OCI-LY7 (cell line): ENCODE data around the gene PCBP3. TPM values are rescaled to one million over a fixed set of nuclear protein-coding genes. Genes with fewer than 3 reads are reported as not detected.

Experiments
- BruUV-seq: library from RNA; stranded (reverse); fragments of 400-500 nt; replicated peaks from 2 replicates; lab custom pipeline; 2021; lab: Mats Ljungman, UMichigan
- CTCF ChIA-PET: fragments of 300-600 bp; sonication (Branson Sonifier 250); formaldehyde crosslinking; loops from one replicate; lab custom pipeline; 2022; ENCODE audit warnings: antibody characterized with exemption; ENCODE audit not compliant: unreplicated experiment; lab: Charles Lee
- POLR2A ChIA-PET: fragments of 300-600 bp; sonication (Branson Sonifier 250); formaldehyde crosslinking; loops from one replicate; lab custom pipeline; 2022; ENCODE audit warnings: antibody characterized with exemption; lab: Charles Lee
- DNase-seq: peaks from one replicate; pipeline ENCODE4 v3.0.0-alpha.2; 2015; ENCODE audit warnings: low spot score
- H2AFZ ChIP-seq: fragments of 200-600 bp; sonication (generic), shearing (Covaris generic); 2 replicates; pipeline ENCODE4 v1.6.1; 2014; ENCODE audit warnings: mild to moderate bottlenecking, antibody characterized with exemption, low read length, moderate library complexity
- H3K27ac ChIP-seq: fragments of 200-600 bp; sonication (generic); 2 replicates; pipeline ENCODE4 v1.5.1; 2014; ENCODE audit warnings: mixed run types, low read depth, mild to moderate bottlenecking, moderate library complexity, low read length, inconsistent platforms; ENCODE audit not compliant: poor library complexity, severe bottlenecking
- H3K36me3 ChIP-seq: fragments of 200-600 bp; sonication (generic); 2 replicates; pipeline ENCODE4 v1.6.1; 2014; ENCODE audit warnings: mild to moderate bottlenecking, antibody characterized with exemption, low read length, moderate library complexity, mixed read lengths; ENCODE audit not compliant: insufficient read depth
- H3K4me1 ChIP-seq: fragments of 200-600 bp; sonication (generic); 2 replicates; pipeline ENCODE4 v1.5.1; 2014; ENCODE audit warnings: mild to moderate bottlenecking, low read length; ENCODE audit not compliant: insufficient read depth, poor library complexity, severe bottlenecking
- H3K4me2 ChIP-seq: fragments of 200-600 bp; sonication (generic); 2 replicates; pipeline ENCODE4 v1.6.1; 2014; ENCODE audit warnings: mild to moderate bottlenecking, low read length
- H3K4me3 ChIP-seq: fragments of 200-600 bp; sonication (generic); 2 replicates; pipeline ENCODE4 v1.5.1; 2014; ENCODE audit warnings: mild to moderate bottlenecking, low read depth, low read length; ENCODE audit not compliant: poor library complexity, severe bottlenecking
- H3K79me2 ChIP-seq: fragments of 200-600 bp; sonication (generic); 2 replicates; pipeline ENCODE4 v1.6.1; 2016; ENCODE audit warnings: low read depth, mild to moderate bottlenecking, low read length, moderate library complexity, mixed read lengths; ENCODE audit not compliant: insufficient read depth
- H3K9me2 ChIP-seq: fragments of 200-600 bp; sonication (generic); 2 replicates; pipeline ENCODE4 v1.6.1; 2016; ENCODE audit warnings: mild to moderate bottlenecking, low read length, mixed read lengths; ENCODE audit not compliant: insufficient read depth
- H3K9me3 ChIP-seq: fragments of 200-600 bp; sonication (generic); 2 replicates; pipeline ENCODE4 v1.6.1; 2014; ENCODE audit warnings: mild to moderate bottlenecking, mixed run types, low read length, mixed read lengths
- H4K20me1 ChIP-seq: fragments of 200-600 bp; sonication (generic); 2 replicates; pipeline ENCODE4 v1.6.1; 2014; ENCODE audit warnings: mild to moderate bottlenecking, antibody characterized with exemption, low read length, moderate library complexity, mixed read lengths; ENCODE audit not compliant: insufficient read depth
- CTCF ChIP-seq: fragments of 200-600 bp; sonication (generic); conservative IDR thresholded peaks from 2 replicates; pipeline ENCODE4 v1.5.1; 2014; ENCODE audit warnings: mild to moderate bottlenecking, antibody characterized with exemption, low read length, moderate library complexity, mixed read lengths
- EZH2phosphoT487 ChIP-seq: fragments of 200-600 bp; sonication (generic); IDR thresholded peaks from 2 replicates; pipeline ENCODE4 v1.6.1; 2018; ENCODE audit warnings: low read depth, borderline replicate concordance, mild to moderate bottlenecking, mixed run types, antibody characterized with exemption, low read length, moderate library complexity, mixed read lengths
- intact Hi-C: fragments of 100-400 bp; cut with micrococcal nuclease; formaldehyde crosslinking; loops from one replicate; pipeline ENCODE4 v1.10.0; 2022; ENCODE audit not compliant: unreplicated experiment
- total RNA-seq, 2 experiments: library from RNA; depleted of rRNA in 1 of 2; stranded (reverse); fragments of >200 nt in 1 of 2; shearing (Covaris generic) in 1 of 2; gene quantifications; 2 replicates each; pipeline ENCODE4 v1.2.3, GENCODE V29; 2014 to 2022

PCBP3 gene
- total RNA-seq, 2 experiments from 2014 or later = 0.61 TPM; not detected in 1

- ChIA-PET POLR2A (no interaction called here), CTCF (no interaction called here)
- no peak overlapping the region for H3K4me3 ChIP-seq
- H3K9me3 ChIP-seq = no peaks in the 10 kb centered on the region
- no peak overlapping the region for H3K27ac ChIP-seq
- no peaks in the 10 kb centered on the region for H3K36me3 ChIP-seq
- intact Hi-C loops = no loop called here
- no peaks in the 10 kb centered on the region for H4K20me1 ChIP-seq
- H3K4me2 ChIP-seq = no peak overlapping the region
- no TSS peak for BruUV-seq
- no peaks in the 10 kb centered on the region for H3K79me2 ChIP-seq
- no peaks in the 10 kb centered on the region for H3K4me1 ChIP-seq
- H3K9me2 ChIP-seq = no peaks in the 10 kb centered on the region
- no peak for TF ChIP-seq EZH2phosphoT487
- no peak for TF ChIP-seq CTCF
- no peak for DNase-seq
- no peak overlapping the region for H2AFZ ChIP-seq
Observed at GRCh38 chr21:45860493-45861155, 217.1 kb downstream of the PCBP3 start.

GRCh38 chr21:45861156-45861870, 217.8 kb downstream of the PCBP3 start:
- DNase-seq = no peak
- Histone ChIP-seq H2AFZ (no peak overlapping the region), H4K20me1 (no peaks in the 10 kb centered on the region), H3K9me3 (no peaks in the 10 kb centered on the region), H3K9me2 (no peaks in the 10 kb centered on the region), H3K4me2 (no peak overlapping the region), H3K4me3 (no peak overlapping the region), H3K27ac (no peak overlapping the region), H3K36me3 (no peaks in the 10 kb centered on the region), H3K4me1 (no peaks in the 10 kb centered on the region), H3K79me2 (no peaks in the 10 kb centered on the region)
- intact Hi-C loops = no loop called here
- POLR2A ChIA-PET = no interaction called here
- no TSS peak for BruUV-seq
- no peak for TF ChIP-seq CTCF
- no peak for TF ChIP-seq EZH2phosphoT487
- CTCF ChIA-PET = no interaction called here
